Stimulated activated naive CD8-positive, alpha-beta T cell treated with anti-CD3 and anti-CD28 coated beads, Interleukin-15, Interleukin-2, amounts not matched to agents 100 ng/mL and 50 ng/mL, for 24 hours (primary cell): ENCODE data around the gene PLXNB3.
A peak's percentile ranks its signal among the peaks of the same experiment; 100 is the strongest.

Experiments used
- H3K27ac Mint-ChIP-seq: one replicate; pipeline ENCODE4 v1.8.0; 2021; ENCODE audit warnings: mild to moderate bottlenecking, mixed read lengths
- H3K27me3 Mint-ChIP-seq: one replicate; pipeline ENCODE4 v1.8.0; 2021; ENCODE audit warnings: mixed read lengths
- H3K36me3 Mint-ChIP-seq: one replicate; pipeline ENCODE4 v1.8.0; 2021; ENCODE audit warnings: low read depth, mixed read lengths
- H3K4me1 Mint-ChIP-seq: one replicate; pipeline ENCODE4 v1.8.0; 2021; ENCODE audit warnings: low read depth, mixed read lengths
- H3K4me3 Mint-ChIP-seq: one replicate; pipeline ENCODE4 v1.8.0; 2021; ENCODE audit warnings: mild to moderate bottlenecking, mixed read lengths
- H3K9me3 Mint-ChIP-seq: one replicate; pipeline ENCODE4 v1.8.0; 2021; ENCODE audit warnings: mixed read lengths

PLXNB3 gene

DNA sequence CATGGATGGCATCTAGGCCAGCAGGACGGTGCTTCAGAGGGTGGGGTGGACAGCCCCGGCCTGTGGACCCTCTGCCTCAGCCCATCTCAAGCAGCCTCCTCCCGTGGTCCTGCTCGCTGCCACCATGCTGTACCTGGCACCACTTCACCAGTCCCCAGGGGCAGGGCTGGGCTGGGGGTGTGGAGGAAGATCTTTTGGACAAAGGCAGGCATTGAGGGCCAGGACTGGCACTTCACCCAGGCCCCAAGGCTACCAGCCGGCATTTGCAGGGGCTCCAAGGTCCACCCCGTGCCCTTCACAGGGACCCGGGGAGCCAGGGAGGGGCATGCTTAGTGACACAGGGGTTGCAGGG, 713 bp downstream of the PLXNB3 start:
- H3K4me3 Mint-ChIP-seq = no peak overlapping the region
- H3K9me3 Mint-ChIP-seq = no peaks in the 10 kb centered on the region
- no peaks in the 10 kb centered on the region for H3K27me3 Mint-ChIP-seq
- no peaks in the 10 kb centered on the region for H3K36me3 Mint-ChIP-seq
- no peak overlapping the region for H3K27ac Mint-ChIP-seq
- H3K4me1 Mint-ChIP-seq = peaks cover 17% of the 10 kb centered on the region

DNA sequence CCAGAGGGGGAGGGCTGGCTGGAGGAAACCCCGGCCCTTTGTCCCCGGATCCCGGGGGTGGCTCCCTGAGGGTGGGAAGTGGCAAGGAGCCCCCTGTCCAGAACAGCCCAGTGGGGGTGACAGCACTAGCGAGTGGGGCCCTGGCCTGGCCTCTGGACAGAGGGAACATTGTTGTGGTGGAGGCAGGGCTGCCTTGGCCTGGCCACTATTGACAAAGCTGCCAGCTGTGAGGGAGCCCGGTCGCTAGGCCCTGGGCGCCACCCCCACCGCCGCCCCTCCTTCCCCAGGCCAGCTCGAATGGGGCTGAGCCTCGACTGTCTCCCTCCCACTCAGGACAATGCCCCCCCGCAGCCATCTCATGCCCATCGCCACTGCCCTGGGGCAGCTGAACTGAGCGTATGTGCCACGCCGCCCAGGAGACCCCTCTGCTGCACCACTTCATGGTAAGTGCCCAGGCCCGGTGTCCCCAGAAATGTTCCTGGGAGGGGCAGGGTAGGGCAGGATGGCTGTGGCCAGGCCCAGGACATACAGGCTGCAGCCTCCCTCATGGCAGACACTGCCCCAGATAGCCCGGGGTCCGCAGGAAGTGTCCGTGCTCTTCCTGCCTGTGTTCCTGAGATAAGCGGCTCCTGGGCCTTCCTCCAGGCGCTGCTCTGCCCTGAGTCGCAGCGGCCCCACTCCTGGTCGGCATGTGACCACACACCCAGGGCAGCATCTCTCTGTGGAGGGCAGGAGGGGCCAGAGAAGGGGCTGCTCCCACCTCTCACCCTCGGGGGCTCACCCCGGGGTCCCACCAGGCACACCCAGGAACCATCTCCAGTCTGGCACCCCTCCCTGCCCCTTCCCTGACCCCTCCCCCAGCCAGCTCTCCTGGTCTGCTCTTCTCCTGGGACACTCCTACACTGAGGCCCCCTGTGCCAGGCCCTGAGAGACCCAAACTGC, 1.4 kb downstream of the PLXNB3 start:
- no peaks in the 10 kb centered on the region for H3K27me3 Mint-ChIP-seq
- no peak overlapping the region for H3K27ac Mint-ChIP-seq
- peaks cover 17% of the 10 kb centered on the region for H3K4me1 Mint-ChIP-seq
- no peaks in the 10 kb centered on the region for H3K36me3 Mint-ChIP-seq
- no peaks in the 10 kb centered on the region for H3K9me3 Mint-ChIP-seq
- no peak overlapping the region for H3K4me3 Mint-ChIP-seq

DNA sequence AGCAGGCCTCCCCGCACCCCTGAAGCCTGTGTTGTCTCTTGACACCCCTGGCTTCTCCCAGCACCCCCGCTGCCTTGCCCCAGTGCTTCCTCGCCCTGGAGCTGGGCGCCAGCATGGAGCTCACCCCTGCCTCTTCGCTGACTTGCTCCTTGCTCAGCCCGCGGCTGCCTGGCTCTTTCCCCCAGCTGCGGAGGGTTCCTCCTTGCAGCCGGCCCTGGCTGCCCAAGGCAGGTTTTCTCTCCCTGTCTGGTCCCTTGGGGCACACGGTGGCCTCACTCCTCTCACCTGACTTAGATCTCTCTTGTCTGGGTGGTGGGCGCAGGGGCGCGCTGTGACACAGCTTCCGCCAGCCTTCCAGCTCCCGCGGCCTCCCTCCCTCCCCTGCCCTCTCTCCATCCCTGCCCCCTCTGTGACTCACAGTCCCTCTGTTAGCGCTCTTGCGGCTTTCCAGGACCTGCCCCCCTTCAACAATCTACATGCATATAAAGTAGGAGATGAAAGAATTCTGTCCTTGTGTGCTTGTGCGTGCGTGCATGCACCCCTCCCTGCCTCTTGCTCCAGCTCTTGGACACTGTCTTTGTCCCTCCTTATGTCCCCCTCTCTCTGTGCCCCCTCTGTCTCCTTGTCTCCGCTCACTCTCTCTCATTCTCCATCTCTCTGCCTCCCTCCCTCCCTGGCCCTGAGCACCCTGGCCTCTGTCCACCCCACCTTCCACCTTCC, 2.2 kb downstream of the PLXNB3 start:
- H3K27me3 Mint-ChIP-seq = no peaks in the 10 kb centered on the region
- no peaks in the 10 kb centered on the region for H3K9me3 Mint-ChIP-seq
- H3K4me1 Mint-ChIP-seq = peaks cover 17% of the 10 kb centered on the region
- peak overlapping the region; percentile 21 for H3K27ac Mint-ChIP-seq
- H3K4me3 Mint-ChIP-seq = peak overlapping the region; percentile 58
- H3K36me3 Mint-ChIP-seq = no peaks in the 10 kb centered on the region

DNA sequence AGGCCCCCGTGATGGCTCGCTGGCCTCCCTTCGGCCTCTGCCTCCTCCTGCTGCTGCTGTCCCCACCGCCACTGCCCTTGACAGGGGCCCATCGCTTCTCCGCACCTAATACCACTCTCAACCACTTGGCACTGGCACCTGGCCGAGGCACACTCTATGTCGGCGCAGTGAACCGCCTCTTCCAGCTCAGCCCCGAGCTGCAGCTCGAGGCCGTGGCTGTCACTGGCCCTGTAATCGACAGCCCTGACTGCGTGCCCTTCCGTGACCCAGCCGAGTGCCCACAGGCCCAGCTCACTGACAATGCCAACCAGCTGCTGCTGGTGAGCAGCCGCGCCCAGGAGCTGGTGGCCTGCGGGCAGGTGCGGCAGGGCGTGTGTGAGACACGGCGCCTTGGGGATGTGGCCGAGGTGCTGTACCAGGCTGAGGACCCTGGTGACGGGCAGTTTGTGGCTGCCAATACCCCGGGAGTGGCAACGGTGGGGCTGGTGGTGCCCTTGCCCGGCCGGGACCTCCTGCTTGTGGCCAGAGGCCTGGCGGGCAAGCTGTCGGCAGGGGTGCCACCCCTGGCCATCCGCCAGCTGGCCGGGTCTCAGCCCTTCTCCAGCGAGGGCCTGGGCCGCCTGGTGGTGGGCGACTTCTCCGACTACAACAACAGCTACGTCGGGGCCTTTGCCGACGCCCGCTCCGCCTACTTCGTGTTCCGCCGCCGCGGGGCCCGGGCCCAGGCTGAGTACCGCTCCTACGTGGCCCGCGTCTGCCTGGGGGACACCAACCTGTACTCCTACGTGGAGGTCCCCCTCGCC, 3.0 kb downstream of the PLXNB3 start:
- H3K9me3 Mint-ChIP-seq = no peaks in the 10 kb centered on the region
- no peaks in the 10 kb centered on the region for H3K36me3 Mint-ChIP-seq
- no peak overlapping the region for H3K4me3 Mint-ChIP-seq
- no peaks in the 10 kb centered on the region for H3K27me3 Mint-ChIP-seq
- H3K4me1 Mint-ChIP-seq = peaks cover 17% of the 10 kb centered on the region
- H3K27ac Mint-ChIP-seq = peak overlapping the region; percentile 21

DNA sequence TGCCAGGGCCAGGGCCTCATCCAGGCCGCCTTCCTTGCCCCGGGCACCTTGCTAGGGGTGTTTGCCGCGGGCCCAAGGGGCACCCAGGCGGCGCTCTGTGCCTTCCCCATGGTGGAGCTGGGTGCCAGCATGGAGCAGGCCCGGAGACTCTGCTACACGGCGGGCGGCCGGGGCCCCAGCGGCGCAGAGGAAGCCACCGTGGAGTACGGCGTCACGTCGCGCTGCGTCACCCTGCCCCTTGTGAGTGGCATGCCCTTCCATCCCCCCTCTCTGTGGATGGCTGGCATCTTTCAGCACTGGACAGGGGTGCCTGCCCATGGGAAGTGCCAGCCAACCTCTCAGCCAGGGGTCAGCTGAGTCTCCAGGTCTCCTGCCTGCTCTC, 3.6 kb downstream of the PLXNB3 start:
- Mint-ChIP-seq H3K4me1 (peaks cover 17% of the 10 kb centered on the region), H3K27me3 (no peaks in the 10 kb centered on the region), H3K27ac (no peak overlapping the region), H3K9me3 (no peaks in the 10 kb centered on the region), H3K4me3 (no peak overlapping the region), H3K36me3 (no peaks in the 10 kb centered on the region)

DNA sequence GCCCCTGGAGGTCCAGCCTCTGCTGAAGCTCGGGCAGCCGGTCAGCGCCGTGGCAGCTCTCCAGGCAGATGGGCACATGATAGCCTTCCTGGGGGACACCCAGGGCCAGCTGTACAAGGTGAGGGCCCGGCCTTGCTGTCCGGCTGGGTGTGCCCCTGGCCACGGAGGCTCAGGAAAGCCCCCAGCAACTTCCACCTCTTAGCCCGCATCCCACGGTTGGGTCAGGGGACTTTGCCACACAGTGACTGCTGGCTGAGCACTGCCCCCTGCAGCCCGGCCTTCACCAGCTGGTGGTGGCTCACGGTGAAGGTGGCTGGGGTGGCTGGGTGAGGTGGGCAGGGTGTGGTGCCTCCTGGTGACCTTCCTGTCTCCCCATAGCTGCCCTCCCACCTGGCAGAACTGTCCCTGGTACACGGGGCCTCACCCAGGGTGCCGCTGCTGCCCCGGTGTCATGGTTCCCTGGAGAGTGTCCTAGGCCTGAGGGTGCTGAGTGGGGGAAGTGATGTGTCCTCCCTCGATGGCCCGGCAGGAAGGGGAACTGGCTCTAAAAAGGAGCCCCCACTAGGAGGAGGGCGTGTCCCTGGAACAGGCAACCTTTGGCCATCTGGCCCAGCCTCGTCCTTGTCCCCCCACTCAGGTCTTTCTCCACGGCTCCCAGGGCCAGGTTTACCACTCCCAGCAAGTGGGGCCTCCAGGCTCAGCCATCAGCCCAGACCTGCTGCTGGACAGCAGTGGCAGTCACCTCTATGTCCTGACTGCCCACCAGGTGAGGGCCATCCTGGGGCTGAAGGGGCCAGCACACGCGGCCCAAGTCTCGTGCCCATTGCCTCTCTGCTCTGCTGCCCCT, 4.5 kb downstream of the PLXNB3 start:
- no peaks in the 10 kb centered on the region for H3K9me3 Mint-ChIP-seq
- no peaks in the 10 kb centered on the region for H3K27me3 Mint-ChIP-seq
- peaks cover 17% of the 10 kb centered on the region for H3K4me1 Mint-ChIP-seq
- H3K36me3 Mint-ChIP-seq = no peaks in the 10 kb centered on the region
- H3K27ac Mint-ChIP-seq = no peak overlapping the region
- H3K4me3 Mint-ChIP-seq = no peak overlapping the region

DNA sequence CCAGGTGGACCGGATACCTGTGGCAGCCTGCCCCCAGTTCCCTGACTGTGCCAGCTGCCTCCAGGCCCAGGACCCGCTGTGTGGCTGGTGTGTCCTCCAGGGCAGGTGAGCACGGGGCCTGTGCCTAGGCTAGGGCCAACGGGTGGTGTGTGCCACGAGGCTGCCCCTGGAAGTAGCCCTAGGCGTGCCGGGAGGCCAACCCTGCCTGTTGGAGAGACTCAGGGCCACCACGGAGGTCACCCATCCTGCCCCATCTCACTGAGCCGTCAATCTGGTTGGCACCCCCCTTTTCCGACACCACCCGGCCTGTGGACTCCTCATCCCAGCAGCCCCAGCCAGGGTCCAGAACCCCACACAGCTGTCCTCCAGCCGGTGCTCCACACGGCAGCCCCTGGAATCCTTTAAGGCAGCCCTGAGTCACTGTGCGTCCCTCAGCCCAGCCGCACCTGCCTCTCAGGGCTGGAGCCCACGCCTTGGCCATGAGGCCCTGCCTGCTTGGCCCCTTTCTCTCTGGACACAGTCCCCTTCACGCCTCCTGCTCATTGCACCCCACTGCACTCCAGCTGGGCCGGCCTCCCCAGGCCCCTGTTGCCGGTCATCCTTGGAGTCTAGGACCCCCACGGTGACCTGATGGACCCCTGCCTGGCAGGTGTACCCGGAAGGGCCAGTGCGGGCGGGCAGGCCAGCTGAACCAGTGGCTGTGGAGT, 5.3 kb downstream of the PLXNB3 start:
- Mint-ChIP-seq H3K9me3 (no peaks in the 10 kb centered on the region), H3K4me3 (no peak overlapping the region), H3K27me3 (no peaks in the 10 kb centered on the region), H3K36me3 (no peaks in the 10 kb centered on the region), H3K27ac (no peak overlapping the region), H3K4me1 (peaks cover 17% of the 10 kb centered on the region)

DNA sequence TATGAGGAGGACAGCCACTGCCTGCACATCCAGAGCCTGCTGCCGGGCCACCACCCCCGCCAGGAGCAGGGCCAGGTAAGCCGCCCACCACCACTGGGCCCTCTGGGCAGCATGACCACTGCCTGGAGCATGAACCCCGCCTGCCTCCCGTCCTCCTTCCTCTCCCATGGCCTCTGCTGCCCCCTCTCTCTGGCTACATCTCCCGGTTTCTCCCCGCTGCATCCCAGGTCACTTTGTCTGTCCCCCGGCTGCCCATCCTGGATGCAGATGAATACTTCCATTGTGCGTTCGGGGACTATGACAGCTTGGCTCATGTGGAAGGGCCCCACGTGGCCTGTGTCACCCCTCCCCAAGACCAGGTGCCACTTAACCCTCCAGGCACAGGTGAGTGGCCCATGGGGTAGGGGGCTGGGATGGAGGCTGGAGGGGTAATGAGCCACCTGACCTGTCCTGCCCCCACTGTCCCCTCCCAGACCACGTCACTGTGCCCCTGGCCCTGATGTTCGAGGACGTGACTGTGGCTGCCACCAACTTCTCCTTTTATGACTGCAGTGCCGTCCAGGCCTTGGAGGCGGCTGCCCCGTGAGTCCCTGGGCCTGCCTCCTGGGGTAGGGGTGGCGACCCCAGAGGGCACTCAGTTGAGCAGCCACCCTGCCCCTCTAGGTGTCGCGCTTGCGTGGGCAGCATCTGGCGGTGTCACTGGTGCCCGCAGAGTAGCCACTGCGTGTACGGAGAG, 6.0 kb downstream of the PLXNB3 start:
- H3K27me3 Mint-ChIP-seq = no peaks in the 10 kb centered on the region
- H3K36me3 Mint-ChIP-seq = no peaks in the 10 kb centered on the region
- no peak overlapping the region for H3K27ac Mint-ChIP-seq
- no peak overlapping the region for H3K4me3 Mint-ChIP-seq
- peaks cover 17% of the 10 kb centered on the region for H3K4me1 Mint-ChIP-seq
- H3K9me3 Mint-ChIP-seq = no peaks in the 10 kb centered on the region

DNA sequence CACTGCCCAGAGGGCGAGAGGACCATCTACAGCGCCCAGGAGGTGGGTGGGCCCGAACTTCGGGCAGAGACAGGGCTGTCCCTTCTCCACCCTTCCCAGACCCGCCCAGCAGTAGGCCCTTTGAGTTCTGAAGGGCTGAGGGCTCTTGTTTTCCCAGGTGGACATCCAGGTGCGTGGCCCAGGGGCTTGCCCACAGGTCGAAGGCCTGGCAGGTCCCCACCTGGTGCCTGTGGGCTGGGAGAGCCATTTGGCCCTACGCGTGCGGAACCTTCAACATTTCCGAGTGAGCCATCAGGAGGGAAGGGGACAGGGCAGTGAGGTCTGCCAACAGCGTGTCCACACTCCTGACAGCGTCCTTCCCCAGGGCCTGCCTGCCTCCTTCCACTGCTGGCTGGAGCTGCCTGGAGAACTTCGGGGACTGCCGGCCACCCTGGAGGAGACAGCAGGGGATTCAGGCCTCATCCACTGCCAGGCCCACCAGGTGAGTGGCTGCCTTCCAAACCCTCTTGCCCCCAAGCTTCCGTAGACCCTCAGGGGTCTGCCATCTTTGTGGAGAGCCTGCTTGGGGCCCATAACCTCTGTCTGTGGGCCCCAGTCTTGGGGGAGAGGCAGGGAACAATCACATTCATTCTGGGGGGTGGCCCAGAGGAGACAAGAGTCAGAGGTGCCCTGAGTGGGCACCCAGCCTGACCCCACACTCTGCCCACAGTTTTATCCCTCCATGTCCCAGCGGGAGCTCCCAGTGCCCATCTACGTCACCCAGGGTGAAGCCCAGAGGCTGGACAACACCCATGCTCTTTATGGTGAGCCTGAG, 6.8 kb downstream of the PLXNB3 start:
- Mint-ChIP-seq H3K4me1 (peaks cover 17% of the 10 kb centered on the region), H3K4me3 (no peak overlapping the region), H3K27me3 (no peaks in the 10 kb centered on the region), H3K27ac (no peak overlapping the region), H3K9me3 (no peaks in the 10 kb centered on the region), H3K36me3 (no peaks in the 10 kb centered on the region)

DNA sequence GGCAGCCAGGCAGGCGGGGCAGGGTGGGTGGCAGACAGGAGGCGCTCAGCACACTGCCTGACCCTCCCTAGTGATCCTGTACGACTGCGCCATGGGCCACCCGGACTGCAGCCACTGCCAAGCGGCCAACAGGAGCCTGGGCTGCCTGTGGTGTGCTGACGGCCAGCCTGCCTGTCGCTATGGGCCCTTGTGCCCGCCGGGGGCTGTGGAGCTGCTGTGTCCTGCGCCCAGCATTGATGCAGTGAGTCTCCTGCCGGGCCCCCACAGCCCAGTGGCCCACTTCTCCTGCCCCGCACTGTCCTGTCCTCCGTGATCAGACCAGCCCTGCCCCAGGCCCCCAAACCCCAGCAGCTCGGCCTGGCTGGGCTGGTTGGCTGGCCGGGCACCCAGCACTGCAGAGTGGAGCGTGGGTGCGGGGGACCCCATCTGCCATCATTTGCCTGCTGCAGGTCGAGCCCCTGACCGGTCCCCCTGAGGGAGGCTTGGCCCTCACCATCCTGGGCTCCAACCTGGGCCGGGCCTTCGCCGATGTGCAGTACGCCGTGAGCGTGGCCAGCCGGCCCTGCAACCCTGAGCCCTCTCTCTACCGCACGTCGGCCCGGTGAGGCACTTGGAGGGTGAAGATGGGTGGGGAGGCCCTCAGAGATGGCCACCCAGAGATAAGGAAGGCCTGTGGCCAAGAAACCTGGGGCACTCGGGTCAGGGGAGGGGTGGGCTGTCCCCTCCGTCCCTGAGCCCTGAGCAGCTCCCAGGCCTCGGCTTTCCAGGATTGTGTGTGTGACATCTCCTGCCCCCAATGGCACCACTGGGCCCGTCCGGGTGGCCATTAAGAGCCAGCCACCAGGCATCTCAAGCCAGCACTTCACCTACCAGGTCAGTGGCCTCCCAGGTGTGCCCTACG, 7.6 kb downstream of the PLXNB3 start:
- Mint-ChIP-seq H3K4me1 (peaks cover 9% of the 10 kb centered on the region), H3K36me3 (no peaks in the 10 kb centered on the region), H3K27me3 (no peaks in the 10 kb centered on the region), H3K27ac (no peak overlapping the region), H3K9me3 (no peaks in the 10 kb centered on the region), H3K4me3 (no peak overlapping the region)

DNA sequence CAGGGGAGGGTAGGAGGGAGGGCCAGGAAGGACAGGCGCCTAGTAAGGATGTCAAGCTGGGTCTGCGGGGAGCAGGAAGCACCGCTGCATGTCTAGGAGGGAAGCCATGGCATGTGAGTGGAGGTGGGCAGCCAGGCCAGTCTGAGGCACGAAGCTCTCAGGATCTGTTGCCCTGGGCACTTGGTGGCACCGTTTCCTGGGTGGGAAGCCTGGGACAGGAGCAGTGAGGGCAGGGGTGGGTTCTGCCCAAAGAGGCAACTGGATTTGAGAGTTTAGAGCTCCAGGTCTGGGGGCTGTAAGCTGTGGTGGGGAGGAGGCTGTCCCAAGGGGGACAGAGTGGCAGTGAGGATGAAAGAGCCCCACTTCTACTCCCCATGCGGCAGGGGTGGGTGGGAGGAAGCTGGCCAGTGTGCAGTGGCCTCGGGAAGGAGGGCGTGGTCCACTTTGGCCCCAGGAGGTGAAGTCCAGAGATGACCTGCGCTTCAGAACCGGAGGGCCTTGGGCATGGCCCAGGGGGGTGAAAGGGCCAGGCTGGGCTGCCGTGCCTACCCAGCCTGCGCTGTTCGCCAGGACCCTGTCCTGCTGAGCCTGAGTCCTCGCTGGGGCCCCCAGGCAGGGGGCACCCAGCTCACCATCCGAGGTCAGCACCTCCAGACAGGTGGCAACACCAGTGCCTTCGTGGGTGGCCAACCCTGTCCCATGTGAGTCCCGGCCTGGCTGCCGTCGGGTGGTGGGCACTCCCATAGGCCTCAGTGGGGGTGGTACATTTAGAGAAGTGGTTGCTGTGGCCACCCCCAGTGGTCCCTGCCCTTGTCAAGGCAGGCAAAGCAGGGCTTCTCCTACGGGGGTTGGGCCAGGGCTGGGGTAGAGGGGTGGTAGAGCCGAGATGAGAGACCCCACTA, 8.5 kb downstream of the PLXNB3 start:
- Mint-ChIP-seq H3K9me3 (no peaks in the 10 kb centered on the region), H3K27ac (no peak overlapping the region), H3K4me1 (peaks cover 6% of the 10 kb centered on the region)

More for the DNA sequence above, 8.5 kb downstream of the PLXNB3 start:
- Mint-ChIP-seq H3K4me3 (no peak overlapping the region), H3K36me3 (no peaks in the 10 kb centered on the region), H3K27me3 (no peaks in the 10 kb centered on the region)
